ENCODE results near the gene DPYD.

DPYD gene

GRCh38 chr1:97507863-97508262 lies 413.0 kb downstream of the DPYD start:
- DNase-seq = no peak

GRCh38 chr1:97506368-97506767 lies 414.5 kb downstream of the DPYD start:
- no peak for DNase-seq

DNA sequence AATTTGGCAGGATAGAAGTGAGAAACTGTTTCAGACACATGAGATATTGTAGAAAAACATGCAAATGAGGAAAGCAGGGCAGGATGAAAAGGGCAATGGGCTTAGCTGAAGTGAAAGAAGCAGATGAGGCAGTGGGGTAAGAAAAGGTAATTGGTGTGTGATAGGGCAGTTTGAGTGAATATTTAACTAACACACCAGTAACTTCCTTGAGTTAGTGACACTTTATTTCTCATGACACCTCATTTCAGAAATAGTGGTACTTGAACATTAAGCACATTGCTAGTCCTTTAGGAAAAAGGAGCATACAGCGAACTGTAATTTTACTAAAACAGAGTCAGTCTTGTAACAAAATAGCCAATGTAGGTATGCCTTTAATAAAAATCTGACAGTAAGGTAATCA lies 415.0 kb downstream of the DPYD start:
- no peak for DNase-seq

GRCh38 chr1:97505289-97505688 lies 415.5 kb downstream of the DPYD start:
- no peak for DNase-seq

DNA sequence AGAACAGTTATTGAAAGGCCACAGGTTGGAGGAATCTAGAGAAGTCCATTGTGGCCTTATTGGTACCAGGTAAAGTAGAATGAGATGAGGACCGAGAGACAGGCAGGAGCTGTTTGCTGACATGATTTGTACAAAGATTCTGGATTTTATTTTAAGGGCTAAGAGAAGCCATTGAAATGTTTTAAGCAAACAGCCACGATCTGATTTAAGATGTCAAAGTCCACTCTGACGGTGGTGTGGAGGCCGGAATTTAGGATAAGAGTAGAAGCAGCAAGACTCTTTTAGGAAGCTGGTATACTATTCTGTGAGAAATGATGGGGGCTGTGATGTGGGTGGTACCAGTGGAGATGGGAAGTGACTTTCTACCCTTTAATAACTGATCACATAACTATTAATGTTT lies 418.5 kb downstream of the DPYD start:
- no peak for DNase-seq

DNA sequence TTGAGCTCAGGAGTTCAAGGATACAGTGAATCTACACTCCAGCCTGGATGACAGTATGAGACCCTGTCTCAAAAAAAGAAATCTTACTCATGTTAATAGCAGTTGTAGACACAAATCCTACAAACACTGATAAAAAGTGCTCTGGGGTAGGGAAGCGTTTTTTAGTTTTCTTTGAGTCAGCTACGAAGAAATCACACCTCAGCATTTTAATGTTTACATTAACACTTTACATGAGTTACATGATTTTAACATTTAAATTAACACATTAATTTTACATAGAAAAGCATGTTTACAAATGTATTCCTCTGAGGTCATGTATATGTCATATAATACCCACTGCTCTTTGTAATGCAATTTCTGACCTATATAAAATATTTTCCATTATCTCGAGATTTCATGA lies 419.2 kb downstream of the DPYD start:
- no peak for DNase-seq

DNA sequence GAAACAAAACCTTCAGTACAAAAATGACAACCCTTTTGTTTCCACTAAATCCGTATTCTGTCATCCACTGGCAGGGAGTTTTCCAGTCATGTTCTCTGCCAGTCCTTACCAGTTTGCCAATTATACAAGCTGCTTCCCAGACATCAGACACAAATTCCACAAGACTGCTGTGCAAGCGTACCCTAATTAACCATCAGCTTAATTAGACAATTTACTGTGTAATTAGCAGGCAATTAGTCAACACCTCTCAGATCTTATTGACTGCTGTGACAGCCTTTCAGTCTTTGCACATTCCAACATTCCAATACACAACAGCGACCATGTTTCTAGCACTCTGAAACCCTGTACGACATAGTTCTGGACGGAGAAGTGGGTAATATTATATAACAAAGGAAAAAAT lies 420.1 kb downstream of the DPYD start:
- no peak for DNase-seq

DNA sequence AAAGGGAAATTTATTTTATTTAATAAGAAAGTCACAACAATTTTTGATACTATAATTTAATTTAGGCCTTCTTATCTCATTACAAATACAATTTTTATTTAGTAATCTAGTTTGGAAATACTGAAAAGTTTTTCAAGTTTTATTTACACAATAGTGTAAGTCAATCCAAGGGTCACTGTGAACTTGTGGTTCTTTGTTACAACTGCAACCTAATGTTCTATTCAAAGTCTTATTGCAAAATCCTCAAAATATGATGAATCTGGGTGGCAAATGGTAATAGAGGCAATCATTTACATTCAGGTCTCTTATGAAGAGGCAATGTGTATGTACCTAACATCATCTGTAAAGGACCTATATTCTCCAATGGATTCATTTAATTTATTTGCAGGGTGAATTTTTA lies 421.2 kb downstream of the DPYD start:
- no peak for DNase-seq

DNA sequence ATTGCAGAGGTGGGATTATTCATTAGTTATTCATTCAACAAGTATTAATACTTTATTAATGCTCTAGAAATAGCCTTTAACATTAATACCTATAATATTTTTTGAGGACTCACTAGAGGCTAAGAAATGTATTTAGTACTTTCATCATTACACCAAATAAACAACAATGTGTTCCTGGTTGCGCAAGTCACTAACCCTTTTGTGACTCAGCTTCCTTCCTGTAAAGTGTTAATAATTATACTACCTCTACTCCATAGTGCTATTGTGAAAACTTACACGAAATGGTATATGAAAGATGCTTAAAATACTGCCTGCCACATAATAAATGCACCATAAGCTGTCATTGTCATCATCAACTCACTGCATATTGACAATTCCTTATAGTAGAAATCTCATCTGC lies 431.0 kb downstream of the DPYD start:
- DNase-seq = no peak

- no peak for DNase-seq
Observed at GRCh38 chr1:97488530-97488929, 432.3 kb downstream of the DPYD start.

DNA sequence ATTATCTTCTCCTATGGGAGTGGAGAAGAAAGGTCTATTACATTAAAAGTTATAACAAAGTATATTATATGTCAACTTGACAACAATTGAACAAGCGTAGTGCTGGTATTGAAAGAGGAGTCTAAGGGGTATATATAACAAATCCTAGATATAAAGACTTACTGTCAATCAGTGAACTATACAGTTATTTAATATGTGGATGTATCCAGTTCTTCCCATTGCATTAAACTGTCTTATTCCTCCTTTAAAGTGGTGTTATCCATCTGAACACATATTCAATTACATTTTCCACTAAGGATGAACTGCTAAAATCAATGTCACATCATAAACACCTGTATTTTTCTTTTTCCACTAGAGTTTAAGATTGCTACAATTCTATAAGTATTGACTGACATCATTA lies 438.8 kb downstream of the DPYD start:
- no peak for DNase-seq

GRCh38 chr1:97467445-97467844 lies 453.4 kb downstream of the DPYD start:
- DNase-seq = no peak

DNA sequence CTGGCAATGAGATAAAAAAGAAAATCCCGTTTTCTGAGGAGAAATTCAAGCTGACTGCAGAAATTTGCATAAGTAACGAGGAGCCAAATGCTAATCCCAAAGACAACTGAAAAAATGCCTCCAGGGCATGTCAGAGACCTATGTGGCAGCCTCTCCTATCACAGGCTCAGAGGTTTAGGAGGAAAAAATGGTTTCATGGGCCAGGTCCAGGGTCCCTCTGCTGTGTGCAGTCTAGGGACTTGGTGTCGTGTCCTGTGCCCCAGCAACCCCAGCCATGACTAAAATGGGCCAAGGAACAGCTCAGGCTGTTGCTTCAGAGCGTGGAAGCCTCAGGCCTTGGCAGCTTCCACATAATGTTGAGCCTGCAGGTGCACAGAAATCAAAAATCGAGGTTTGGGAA lies 456.5 kb downstream of the DPYD start:
- DNase-seq = no peak

GRCh38 chr1:97461782-97462181 lies 459.1 kb downstream of the DPYD start:
- no peak for DNase-seq

DNA sequence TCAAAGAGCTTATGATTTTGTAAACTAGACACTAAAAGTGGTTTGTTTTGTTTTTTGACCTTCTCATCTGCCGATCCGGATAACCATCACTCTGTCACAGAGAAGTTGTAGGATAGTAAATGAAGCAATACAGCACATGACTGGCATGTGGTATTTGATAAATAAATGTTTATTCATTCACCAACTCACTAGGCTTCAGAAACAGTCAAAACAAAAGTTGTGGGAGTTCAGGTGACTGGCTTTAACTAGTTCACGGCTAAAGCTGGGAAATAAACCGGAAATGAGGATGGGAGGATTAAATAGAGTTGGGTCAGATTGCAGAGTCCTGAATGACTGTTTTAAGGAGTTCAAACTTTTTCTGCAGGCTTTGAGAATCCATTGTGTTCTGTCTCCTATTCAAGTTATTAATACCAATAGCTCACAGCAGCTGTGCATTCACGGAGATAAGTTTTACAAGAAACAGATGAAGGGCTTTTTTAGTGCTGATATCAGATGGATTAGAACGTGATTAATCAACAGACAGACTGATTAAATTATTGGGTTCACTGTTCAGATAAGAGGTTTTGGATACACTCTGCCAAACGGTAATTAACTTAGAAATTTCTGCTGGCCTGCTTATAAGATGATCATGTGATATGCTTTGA lies 463.3 kb downstream of the DPYD start:
- no peak for DNase-seq

GRCh38 chr1:97451944-97452343 lies 468.9 kb downstream of the DPYD start:
- no peak for DNase-seq

DNA sequence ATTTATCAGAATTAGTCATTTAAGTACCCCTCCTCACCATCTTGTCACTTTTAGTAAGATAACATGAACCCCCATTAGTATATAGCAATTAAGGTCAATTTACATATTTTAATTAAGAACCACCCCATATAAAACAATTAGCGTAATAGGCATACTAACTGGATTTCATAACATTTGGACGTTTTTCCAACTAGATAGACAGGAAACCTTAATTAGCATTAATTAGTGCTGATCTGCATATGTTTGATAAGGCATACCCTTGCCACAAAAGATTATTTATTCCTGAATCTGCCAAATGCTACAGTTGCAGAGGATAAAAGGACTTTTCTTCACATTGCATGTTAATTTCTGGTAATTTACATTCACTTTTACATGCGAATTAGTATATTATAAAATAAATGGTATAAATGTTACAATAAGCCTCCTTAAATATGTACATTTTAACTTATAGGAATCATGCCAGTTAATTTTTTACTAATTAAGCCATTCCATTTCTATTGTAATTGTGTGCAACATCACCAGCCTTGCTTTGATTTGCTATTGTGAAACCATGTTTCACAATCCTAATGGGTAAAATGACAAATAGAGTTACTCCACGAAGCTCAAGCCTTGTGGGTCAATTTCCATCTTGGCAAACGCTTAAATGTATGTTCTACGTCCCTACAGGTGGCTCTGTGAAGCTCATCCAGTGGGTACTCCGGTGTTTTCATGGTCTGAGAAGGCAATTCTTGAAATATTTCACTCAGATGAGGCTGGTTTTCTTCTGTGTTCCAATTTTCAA lies 469.6 kb downstream of the DPYD start:
- no peak for DNase-seq

GRCh38 chr1:97441966-97442365 lies 478.9 kb downstream of the DPYD start:
- no peak for DNase-seq

GRCh38 chr1:97433824-97434177 lies 487.0 kb downstream of the DPYD start:
- DNase-seq = no peak

DNA sequence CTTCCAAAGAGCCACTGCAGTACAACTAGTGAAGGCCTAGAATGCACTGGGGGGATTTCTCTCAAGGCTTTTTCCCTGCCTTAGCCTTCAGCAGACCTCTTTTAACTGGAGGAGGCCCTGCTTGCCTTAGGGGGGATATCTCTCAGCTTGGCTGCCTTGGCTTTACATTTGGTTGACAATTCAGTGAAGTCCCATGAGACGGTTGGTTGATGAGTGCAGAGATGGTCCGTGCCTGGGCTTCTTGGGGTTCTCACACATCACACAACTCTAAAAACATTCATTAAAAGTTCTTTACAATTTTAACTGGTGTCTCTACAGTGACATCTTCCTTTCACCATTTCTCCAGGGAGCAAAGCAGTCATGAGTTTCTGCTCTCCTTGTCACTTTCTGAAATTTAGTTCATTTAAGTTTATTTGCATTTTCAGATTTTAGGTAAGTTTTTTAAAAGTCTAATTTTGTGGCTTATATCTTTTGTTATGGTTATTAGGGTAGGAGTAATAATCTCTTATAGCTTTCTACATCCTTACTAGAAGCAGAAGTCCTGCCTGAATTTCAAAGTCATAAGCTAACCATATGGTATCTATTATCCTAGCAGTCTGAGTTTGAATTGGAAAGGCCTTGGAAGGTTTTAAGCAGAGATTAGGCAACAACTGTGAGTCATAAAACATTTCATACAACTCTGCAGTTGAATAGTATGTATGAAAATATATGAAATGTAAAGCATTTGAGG lies 487.6 kb downstream of the DPYD start:
- no peak for DNase-seq

- DNase-seq = no peak
Observed at GRCh38 chr1:97427371-97427770, 493.5 kb downstream of the DPYD start.

- DNase-seq = no peak
Observed at GRCh38 chr1:97424209-97424608, 496.6 kb downstream of the DPYD start.

DNA sequence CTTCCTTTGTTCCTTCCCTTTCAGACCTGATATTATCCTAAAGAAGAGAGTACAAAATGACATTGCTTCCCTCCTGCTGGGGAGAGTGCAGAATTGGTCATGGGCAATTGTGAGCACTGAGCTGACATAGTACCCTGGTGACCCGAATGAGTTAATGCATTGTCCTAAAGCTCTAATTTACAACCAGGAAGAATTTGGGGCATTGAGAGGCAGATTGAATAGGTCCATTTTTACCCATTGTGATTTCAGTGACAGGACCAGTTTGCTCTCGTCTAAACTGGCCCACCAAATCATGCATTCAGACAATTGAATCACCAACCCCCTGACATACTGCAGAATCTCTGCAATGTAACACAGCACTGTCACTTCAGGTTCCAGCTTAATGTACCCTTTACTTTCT lies 497.4 kb downstream of the DPYD start:
- no peak for DNase-seq

DNA sequence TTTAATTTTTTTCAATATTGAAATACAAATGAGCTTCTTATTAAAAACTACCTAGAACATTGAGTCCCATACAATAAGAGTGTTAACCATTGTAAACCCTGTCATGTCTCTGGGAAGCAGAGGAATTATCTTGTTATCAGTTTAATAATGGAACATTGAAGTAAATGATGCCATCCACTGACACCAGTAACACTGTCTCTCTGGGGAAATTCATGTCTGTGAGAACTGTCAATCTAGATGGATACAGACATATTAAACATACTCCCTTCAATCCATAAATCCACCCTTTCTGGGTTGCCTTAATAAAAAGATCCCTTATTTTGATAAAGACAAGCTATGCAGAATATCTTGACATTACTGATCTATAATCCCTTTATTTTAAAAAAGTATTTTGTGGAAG lies 503.2 kb downstream of the DPYD start:
- DNase-seq = no peak

Measured in NCI-H146 (cell line).